ENCODE results near the gene TRIM24.

- TF ChIP-seq ZNF512 (CRISPR knock-in tag; IDR thresholded peaks at IDR 0.05) (no peak), CTCF (CRISPR knock-in tag; IDR thresholded peaks at IDR 0.05) (no peak), HOMEZ (CRISPR knock-in tag; IDR thresholded peaks at IDR 0.05; ENCODE audit: low read depth) (no peak), HMG20B (CRISPR knock-in tag; conservative IDR thresholded peaks at IDR 0.05) (no peak), NFIB (CRISPR knock-in tag; IDR thresholded peaks at IDR 0.05; ENCODE audit: borderline replicate concordance) (no peak), ZSCAN21 (CRISPR knock-in tag; IDR thresholded peaks at IDR 0.05; ENCODE audit: borderline replicate concordance) (no peak), ZBTB43 (CRISPR knock-in tag; conservative IDR thresholded peaks at IDR 0.05) (no peak), SIN3A (IDR thresholded peaks at IDR 0.05; ENCODE audit: borderline replicate concordance, low read depth, low read length) (no peak), ARID2 (CRISPR knock-in tag; IDR thresholded peaks at IDR 0.05; ENCODE audit: borderline replicate concordance) (no peak), ZNF770 (CRISPR knock-in tag; IDR thresholded peaks at IDR 0.05) (no peak), ADNP (CRISPR knock-in tag; IDR thresholded peaks at IDR 0.05) (no peak), ZNF205 (CRISPR knock-in tag; IDR thresholded peaks at IDR 0.05) (no peak), BRCA1 (CRISPR knock-in tag; IDR thresholded peaks at IDR 0.05) (no peak)
Observed at GRCh38 chr7:138602451-138602850, 142.4 kb downstream of the TRIM24 start.
